Tibial nerve (tissue), 4 donors: ENCODE results near the gene ITPK1. TPM values are rescaled to one million over a fixed set of nuclear protein-coding genes. Genes with fewer than 3 reads are reported as not detected.
"Not testable (repeated sequence)": the region's sequence is repeated elsewhere in the genome, so short reads cannot be mapped to it uniquely, and the experiment has no call there.

Experiments used
- DNase-seq, 2 donors: peaks; one replicate each; pipeline ENCODE4 v3.0.0-alpha.2; 2019; ENCODE audit warnings: low spot score in 2 of 2
- H3K27ac ChIP-seq, 4 donors: fragments of 200-600 bp; sonication (generic) in 3 of 4; one replicate each; pipeline ENCODE4 v1.5.1; 2017 to 2019; ENCODE audit warnings: mild to moderate bottlenecking in 1 of 4
- H3K27me3 ChIP-seq, 2 donors: fragments of 200-600 bp; sonication (generic) in 1 of 2; one replicate each; pipeline versions ENCODE4 v1.5.1 to v1.6.0; 2017 to 2019
- H3K36me3 ChIP-seq, 3 donors: fragments of 200-600 bp; sonication (generic); one replicate each; pipeline ENCODE4 v1.5.1; 2018 to 2019
- H3K4me1 ChIP-seq, 4 donors: fragments of 200-600 bp; sonication (generic) in 3 of 4; one replicate each; pipeline ENCODE4 v1.5.1; 2017 to 2019
- H3K4me3 ChIP-seq, 4 donors: fragments of 200-600 bp; sonication (generic) in 3 of 4; one replicate each; pipeline ENCODE4 v1.5.1; 2017 to 2019; ENCODE audit warnings: mild to moderate bottlenecking in 1 of 4, moderate library complexity in 1 of 4
- H3K9me3 ChIP-seq, 4 donors: fragments of 200-600 bp; sonication (generic) in 3 of 4; one replicate each; pipeline ENCODE4 v1.5.1; 2017 to 2019
- EP300 ChIP-seq, 2 donors: sonication (generic); formaldehyde crosslinking; IDR thresholded peaks; one replicate each; pipeline ENCODE4 v1.6.1; 2017; ENCODE audit warnings: antibody characterized with exemption in 2 of 2, mild to moderate bottlenecking in 1 of 2
- POLR2A ChIP-seq, 2 donors: fragments of 450-650 bp; IDR thresholded peaks; one replicate each; pipeline ENCODE4 v1.6.1; 2017; ENCODE audit warnings: antibody characterized with exemption in 2 of 2, mild to moderate bottlenecking in 2 of 2, moderate library complexity in 2 of 2
- WGBS, 2 donors: methylation state at CpG; one replicate each; pipeline ENCODE4 v1.1.5; 2018; 5-methylcytosine and 5-hydroxymethylcytosine counted together
- total RNA-seq, 4 donors: library from RNA; depleted of rRNA; stranded (reverse); fragments of >200 nt; gene quantifications; one replicate each; pipeline ENCODE4 v1.1.0, GENCODE V29; 2016
- TF ChIP-seq, protein P1 (sequence below), 5 experiments: fragments of 200-600 bp in 3 of 5; fragments of 450-650 bp in 2 of 5; sonication (generic) in 3 of 5; IDR thresholded peaks; one replicate each; pipeline ENCODE4 v1.5.1; 2016 to 2019; ENCODE audit warnings: antibody characterized with exemption in 5 of 5, mild to moderate bottlenecking in 3 of 5, moderate library complexity in 2 of 5

Gene ITPK1
- total RNA-seq, 4 donors from 2014 or later, result 67.4 to 121 (median 92.5) TPM

DNA sequence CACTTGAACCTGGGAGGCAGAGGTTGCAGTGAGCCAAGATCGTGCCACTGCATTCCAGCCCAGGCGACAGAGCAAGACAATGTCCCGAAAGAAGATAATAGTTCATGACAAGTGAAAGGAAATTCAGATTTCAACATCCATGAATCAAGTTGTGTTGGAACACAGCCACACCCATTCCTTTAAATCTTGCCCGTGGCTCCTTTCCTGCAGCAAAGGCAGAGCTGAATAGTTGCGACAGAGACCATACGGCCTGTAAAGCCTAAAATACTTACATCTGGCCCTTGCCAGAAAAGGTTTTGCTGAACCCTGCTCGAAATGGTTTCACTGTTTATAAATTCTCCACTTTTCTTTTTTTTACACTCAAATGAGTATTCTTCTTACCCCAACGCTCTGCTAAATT is 17.7 kb upstream of the ITPK1 start:
- DNase-seq, result no peak
- H3K36me3 ChIP-seq, result no peaks in the 10 kb centered on the region
- peaks cover 0 to 13% (median 0%) of the 10 kb centered on the region in 4 donors for H3K4me1 ChIP-seq
- H3K9me3 ChIP-seq, result no peaks in the 10 kb centered on the region
- no peaks in the 10 kb centered on the region for H3K27me3 ChIP-seq
- no peak overlapping the region for H3K27ac ChIP-seq
- no peak overlapping the region for H3K4me3 ChIP-seq
- 69 to 74% methylated on average over 8 of the region's 8 CpGs for WGBS, 2 donors
- TF ChIP-seq EP300 (IDR thresholded peaks at IDR 0.05), result peak in 1 of 2 donors; percentile 23
- TF ChIP-seq POLR2A (IDR thresholded peaks at IDR 0.05), result no peak
- TF ChIP-seq, protein P1, sequence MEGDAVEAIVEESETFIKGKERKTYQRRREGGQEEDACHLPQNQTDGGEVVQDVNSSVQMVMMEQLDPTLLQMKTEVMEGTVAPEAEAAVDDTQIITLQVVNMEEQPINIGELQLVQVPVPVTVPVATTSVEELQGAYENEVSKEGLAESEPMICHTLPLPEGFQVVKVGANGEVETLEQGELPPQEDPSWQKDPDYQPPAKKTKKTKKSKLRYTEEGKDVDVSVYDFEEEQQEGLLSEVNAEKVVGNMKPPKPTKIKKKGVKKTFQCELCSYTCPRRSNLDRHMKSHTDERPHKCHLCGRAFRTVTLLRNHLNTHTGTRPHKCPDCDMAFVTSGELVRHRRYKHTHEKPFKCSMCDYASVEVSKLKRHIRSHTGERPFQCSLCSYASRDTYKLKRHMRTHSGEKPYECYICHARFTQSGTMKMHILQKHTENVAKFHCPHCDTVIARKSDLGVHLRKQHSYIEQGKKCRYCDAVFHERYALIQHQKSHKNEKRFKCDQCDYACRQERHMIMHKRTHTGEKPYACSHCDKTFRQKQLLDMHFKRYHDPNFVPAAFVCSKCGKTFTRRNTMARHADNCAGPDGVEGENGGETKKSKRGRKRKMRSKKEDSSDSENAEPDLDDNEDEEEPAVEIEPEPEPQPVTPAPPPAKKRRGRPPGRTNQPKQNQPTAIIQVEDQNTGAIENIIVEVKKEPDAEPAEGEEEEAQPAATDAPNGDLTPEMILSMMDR (IDR thresholded peaks at IDR 0.05), result no peak

DNA sequence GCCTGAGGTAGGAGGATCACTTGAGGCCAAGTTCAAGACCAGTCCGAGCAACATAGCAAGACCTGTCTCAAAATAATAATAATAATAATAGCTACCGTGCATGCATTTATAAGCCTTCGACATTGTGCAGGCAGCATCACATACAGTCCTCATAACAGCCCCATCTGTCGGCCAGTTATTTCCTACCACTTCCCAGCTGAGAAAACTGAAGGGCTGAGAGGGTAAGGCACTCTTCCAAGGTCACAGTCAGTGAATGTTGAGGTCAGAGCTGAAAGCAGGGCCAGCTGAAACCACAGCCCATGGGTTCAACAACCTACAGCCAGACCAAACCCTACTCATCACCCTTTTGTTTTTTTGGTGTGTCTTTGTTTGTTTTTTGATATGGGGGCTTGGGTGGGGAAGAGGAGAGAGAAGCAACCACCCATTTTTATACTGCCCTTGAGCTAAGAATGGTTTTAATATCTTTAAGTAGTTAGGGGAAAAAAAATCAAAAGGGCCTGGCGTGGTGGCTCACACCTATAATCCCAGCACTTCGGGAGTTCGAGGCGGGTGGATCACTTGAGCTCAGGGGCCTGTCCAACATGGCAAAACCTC is 16.8 kb upstream of the ITPK1 start:
- Histone ChIP-seq H3K36me3 (no peaks in the 10 kb centered on the region), H3K4me3 (no peak overlapping the region), H3K27ac (peak overlapping the region in 1 of 4 donors; percentile 23), H3K4me1 (peaks cover 0 to 13% (median 0%) of the 10 kb centered on the region in 4 donors), H3K27me3 (no peaks in the 10 kb centered on the region), H3K9me3 (no peaks in the 10 kb centered on the region)
- TF ChIP-seq, protein P1 (IDR thresholded peaks at IDR 0.05), result peak; percentile 40 to 55 (median 50)
- TF ChIP-seq EP300 (IDR thresholded peaks at IDR 0.05) (no peak), POLR2A (IDR thresholded peaks at IDR 0.05) (no peak)
- peak in 1 of 2 donors; percentile 66 for DNase-seq
- 42 to 47% methylated on average over 8 of the region's 8 CpGs for WGBS, 2 donors

DNA sequence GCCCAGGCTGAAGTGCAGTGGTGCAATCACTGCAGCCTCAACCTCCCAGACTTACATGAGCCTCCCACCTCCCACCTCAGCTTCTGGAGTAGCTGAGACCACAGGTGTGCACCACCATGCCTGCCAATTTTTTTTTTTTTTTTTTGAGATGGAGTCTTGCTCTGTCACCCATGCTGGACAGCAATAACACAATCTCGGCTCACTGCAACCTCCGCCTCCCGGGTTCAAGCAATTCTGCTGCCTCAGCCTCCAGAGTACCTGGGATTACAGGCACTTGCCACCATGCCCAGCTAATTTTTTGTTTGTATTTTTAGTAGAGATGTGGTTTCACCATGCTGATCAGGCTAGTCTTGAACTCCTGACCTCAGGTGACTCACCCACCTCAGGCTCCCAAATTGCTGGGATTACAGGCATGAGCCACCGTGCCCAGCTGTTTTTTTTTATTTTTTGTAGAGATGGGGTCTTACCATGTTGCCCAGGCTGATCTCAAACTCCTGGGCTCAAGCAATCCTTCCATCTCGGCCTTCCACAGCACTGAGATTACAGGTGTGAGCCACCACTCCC is 15.6 kb upstream of the ITPK1 start:
- H3K9me3 ChIP-seq, H3K27me3 ChIP-seq, H3K4me3 ChIP-seq, DNase-seq, H3K36me3 ChIP-seq, H3K27ac ChIP-seq: not testable (repeated sequence)
- 83 to 88% methylated on average over 5 of the region's 5 CpGs for WGBS, 2 donors
- peaks cover 0 to 13% (median 0%) of the 10 kb centered on the region in 4 donors for H3K4me1 ChIP-seq

DNA sequence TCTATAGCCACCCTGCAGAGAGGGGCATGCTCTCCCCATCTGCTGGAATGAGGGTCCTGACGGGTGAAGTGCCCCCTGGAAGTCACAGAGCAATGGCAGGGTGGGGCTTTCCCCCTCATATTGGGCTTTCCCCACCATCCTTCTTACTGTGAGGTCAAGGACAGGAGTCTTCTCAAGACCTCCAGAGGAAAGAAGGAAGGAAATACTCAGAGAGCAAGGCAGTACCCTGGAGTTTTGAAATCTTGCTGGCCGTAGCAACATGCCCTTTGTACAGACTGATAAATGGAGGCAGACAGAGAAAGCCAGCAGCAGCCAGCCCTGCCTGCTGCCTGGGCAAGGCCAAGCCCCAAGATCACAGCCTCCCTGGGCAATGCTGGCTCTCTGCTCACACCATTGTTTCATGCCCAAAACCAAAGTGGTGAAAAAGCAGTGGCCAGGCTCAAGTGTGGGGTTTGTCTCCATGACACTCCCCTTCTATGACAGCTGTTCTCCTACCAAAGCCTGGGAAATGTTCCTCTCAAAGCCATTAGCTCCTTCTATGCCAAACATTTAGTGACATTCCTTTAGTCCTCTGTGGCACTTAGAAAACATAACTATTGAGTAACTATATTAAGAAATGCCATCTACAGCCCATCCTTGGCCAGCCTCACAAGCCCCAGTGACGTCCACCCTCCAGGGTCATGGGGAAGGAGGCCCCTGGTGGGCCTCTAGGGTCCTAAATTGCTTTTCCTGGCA is 13.2 kb upstream of the ITPK1 start:
- no peak overlapping the region for H3K4me3 ChIP-seq
- DNase-seq, result no peak
- no peaks in the 10 kb centered on the region for H3K36me3 ChIP-seq
- H3K9me3 ChIP-seq, result no peaks in the 10 kb centered on the region
- WGBS, 2 donors, result 61 to 67% methylated on average over 3 of the region's 3 CpGs
- H3K4me1 ChIP-seq, result peaks cover 0 to 13% (median 0%) of the 10 kb centered on the region in 4 donors
- peak overlapping the region in 1 of 4 donors; percentile 37 for H3K27ac ChIP-seq
- TF ChIP-seq EP300 (IDR thresholded peaks at IDR 0.05), result peak in 1 of 2 donors; percentile 9
- TF ChIP-seq POLR2A (IDR thresholded peaks at IDR 0.05), result no peak
- no peaks in the 10 kb centered on the region for H3K27me3 ChIP-seq

DNA sequence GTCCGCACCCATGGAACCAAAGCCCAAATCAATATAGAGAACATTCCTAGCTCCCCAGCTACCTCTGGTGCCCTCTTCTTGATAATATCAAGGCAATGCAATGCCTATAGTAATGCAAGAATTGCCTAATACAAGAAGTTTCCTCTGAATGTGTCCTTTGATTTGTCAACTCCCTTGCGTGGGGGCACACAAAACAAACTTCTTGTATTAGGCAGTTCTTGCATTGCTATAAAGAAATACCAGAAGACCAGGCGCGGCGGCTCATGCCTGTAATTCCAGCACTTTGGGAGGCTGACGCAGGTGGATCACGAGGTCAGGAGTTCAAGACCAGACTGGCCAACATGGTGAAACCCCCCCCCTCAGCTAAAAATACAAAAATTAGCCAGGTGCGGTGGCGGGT is 10.4 kb upstream of the ITPK1 start:
- Histone ChIP-seq H3K36me3 (no peaks in the 10 kb centered on the region), H3K27me3 (no peaks in the 10 kb centered on the region), H3K27ac (no peak overlapping the region), H3K4me1 (no peaks in the 10 kb centered on the region), H3K4me3 (no peak overlapping the region), H3K9me3 (no peaks in the 10 kb centered on the region)
- WGBS, 2 donors, result 67 to 74% methylated on average over 9 of the region's 9 CpGs
- DNase-seq, result no peak
- TF ChIP-seq EP300 (IDR thresholded peaks at IDR 0.05) (no peak), POLR2A (IDR thresholded peaks at IDR 0.05) (no peak)
- TF ChIP-seq, protein P1 (IDR thresholded peaks at IDR 0.05), result no peak

DNA sequence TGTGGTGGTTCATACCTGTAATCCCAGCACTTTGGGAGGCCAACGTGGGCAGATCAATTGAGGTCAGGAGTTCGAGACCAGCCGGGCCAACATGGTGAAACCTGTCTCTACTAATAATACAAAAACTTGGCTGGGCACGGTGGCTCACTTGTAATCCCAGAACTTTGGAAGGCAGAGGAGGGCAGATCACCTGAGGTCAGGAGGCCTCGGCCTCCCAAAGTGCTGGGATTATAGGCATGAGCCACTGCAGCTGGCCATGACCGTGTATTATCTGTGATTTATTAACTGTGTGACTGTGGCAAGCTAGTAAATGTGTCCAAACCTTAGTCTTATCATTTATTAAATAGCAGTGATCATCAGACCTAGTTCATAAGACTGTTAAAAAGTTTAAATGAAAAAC is 7.1 kb upstream of the ITPK1 start:
- Histone ChIP-seq H3K9me3 (no peaks in the 10 kb centered on the region), H3K4me1 (no peaks in the 10 kb centered on the region), H3K27me3 (no peaks in the 10 kb centered on the region), H3K4me3 (no peak overlapping the region), H3K36me3 (no peaks in the 10 kb centered on the region), H3K27ac (no peak overlapping the region)
- TF ChIP-seq POLR2A (IDR thresholded peaks at IDR 0.05), result no peak
- TF ChIP-seq EP300 (IDR thresholded peaks at IDR 0.05), result no peak
- 84 to 88% methylated on average over 6 of the region's 6 CpGs for WGBS, 2 donors
- DNase-seq, result no peak
